ENCODE data around the gene SLC25A21. TPM values are rescaled to one million over a fixed set of nuclear protein-coding genes. Genes with fewer than 3 reads are reported as not detected.

Gene SLC25A21
- polyA plus RNA-seq, 1 experiment = 1.5 TPM

DNA sequence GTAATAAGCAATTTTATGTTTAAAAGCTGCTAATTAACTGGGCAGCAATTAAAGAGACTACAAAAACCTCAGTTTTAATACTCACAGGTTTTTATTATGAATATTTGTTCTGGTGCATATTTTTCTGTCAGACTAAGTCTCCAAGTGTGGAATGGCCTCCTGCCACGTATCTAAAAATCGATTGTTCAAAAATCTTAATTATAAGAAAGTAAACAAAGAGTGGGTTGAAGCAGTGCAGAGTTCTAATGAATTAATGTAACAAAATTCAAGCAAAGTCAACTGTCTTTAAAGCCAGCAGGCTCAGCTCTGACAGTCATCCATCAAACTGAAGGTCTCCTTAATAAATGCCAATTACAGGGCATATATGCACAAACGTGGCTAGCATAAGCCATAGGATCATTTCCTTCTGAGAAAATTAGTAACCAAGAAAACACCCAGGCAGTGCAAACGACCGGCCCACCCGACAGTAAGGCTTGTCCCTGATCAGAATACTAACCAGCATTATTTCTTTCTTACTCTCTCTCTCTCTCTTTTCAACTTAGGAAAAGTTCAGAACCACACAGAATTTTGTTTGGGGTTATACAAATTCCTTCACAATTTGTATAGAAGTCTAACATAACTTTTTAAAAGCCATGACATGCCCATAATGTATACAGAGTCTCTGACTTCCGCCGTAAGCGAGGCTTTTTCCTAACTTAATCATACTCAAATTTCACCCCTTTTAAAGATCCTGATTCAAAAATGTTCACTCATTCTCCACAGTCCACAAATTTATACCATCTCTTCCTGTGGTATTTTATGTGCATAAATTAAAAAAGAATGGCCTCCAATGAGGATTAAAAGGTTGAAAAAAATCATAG is 83.8 kb downstream of the SLC25A21 start:
- TF ChIP-seq, protein P1, sequence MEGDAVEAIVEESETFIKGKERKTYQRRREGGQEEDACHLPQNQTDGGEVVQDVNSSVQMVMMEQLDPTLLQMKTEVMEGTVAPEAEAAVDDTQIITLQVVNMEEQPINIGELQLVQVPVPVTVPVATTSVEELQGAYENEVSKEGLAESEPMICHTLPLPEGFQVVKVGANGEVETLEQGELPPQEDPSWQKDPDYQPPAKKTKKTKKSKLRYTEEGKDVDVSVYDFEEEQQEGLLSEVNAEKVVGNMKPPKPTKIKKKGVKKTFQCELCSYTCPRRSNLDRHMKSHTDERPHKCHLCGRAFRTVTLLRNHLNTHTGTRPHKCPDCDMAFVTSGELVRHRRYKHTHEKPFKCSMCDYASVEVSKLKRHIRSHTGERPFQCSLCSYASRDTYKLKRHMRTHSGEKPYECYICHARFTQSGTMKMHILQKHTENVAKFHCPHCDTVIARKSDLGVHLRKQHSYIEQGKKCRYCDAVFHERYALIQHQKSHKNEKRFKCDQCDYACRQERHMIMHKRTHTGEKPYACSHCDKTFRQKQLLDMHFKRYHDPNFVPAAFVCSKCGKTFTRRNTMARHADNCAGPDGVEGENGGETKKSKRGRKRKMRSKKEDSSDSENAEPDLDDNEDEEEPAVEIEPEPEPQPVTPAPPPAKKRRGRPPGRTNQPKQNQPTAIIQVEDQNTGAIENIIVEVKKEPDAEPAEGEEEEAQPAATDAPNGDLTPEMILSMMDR (IDR thresholded peaks at IDR 0.05; ENCODE audit: low read depth, low read length) = no peak
- H3K27me3 ChIP-seq (ENCODE audit: control insufficient read depth, insufficient read depth, low read length) = no peaks in the 10 kb centered on the region
- H3K9me3 ChIP-seq (ENCODE audit: control insufficient read depth, insufficient read depth, low read length) = no peaks in the 10 kb centered on the region
- ChIA-PET CTCF (interaction anchor here (1.1 to 2.1 kb wide), 4 partner anchors 29 to 62 kb away, joined by 4 to 7 read pairs (median 5); no protein-coding TSS in a partner anchor), POLR2A (no interaction called here)
- no peak overlapping the region for H3K27ac ChIP-seq (ENCODE audit: low read depth, low read length)
- H3K4me3 ChIP-seq (ENCODE audit: low read depth, low read length) = no peak overlapping the region
- DNase-seq (ENCODE audit: low read depth, low spot score) = no peak

DNA sequence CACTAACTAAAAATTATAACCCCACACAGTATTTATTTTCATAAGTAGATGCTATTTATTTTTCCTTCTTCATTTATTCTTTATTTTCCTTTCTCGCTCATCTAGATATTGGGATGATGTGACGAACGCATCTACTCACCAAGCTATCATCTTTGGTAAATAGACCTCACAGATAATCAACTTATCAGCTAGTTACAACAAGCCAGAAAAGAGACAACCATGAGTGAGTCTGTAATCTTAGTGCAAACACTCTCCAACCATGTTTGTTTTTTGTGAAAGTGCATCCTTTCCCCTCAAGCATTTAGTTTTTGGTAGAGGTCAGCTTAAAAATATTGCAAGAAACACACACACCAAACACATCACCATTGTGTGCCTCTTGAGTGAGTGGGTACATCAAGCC is 84.9 kb downstream of the SLC25A21 start:
- Histone ChIP-seq H3K27ac (ENCODE audit: low read depth, low read length) (no peak overlapping the region), H3K27me3 (ENCODE audit: control insufficient read depth, insufficient read depth, low read length) (no peaks in the 10 kb centered on the region), H3K9me3 (ENCODE audit: control insufficient read depth, insufficient read depth, low read length) (no peaks in the 10 kb centered on the region), H3K4me3 (ENCODE audit: low read depth, low read length) (no peak overlapping the region)
- ChIA-PET CTCF (interaction anchor here (1.2 to 1.4 kb wide), 2 partner anchors 30 to 62 kb away, joined by 4 to 5 read pairs; no protein-coding TSS in a partner anchor), POLR2A (no interaction called here)
- no peak for DNase-seq (ENCODE audit: low read depth, low spot score)
- TF ChIP-seq, protein P1 (IDR thresholded peaks at IDR 0.05; ENCODE audit: low read depth, low read length) = no peak

DNA sequence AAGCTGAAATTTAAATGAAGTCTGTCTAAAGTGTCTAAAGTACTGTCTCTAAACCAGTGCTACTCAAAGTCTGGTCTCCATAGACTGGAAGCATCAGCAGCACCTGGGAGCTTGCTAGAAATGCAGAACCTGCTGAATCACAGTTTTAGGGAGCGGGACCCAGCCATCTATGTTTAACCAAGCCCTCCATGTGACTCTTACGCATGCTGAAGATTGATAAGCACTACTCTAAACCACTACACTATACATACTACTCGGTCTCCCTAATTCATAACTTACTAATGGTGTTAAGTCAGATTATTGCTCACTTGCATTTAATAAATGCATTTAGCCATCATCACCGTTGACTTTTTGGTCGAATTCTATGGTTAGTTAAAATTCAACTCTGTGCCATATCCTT is 88.8 kb downstream of the SLC25A21 start:
- Histone ChIP-seq H3K9me3 (ENCODE audit: control insufficient read depth, insufficient read depth, low read length) (no peaks in the 10 kb centered on the region), H3K4me3 (ENCODE audit: low read depth, low read length) (no peak overlapping the region), H3K27ac (ENCODE audit: low read depth, low read length) (no peak overlapping the region), H3K27me3 (ENCODE audit: control insufficient read depth, insufficient read depth, low read length) (no peaks in the 10 kb centered on the region)
- TF ChIP-seq, protein P1 (IDR thresholded peaks at IDR 0.05; ENCODE audit: low read depth, low read length) = no peak
- ChIA-PET POLR2A (no interaction called here), CTCF (no interaction called here)
- DNase-seq (ENCODE audit: low read depth, low spot score) = no peak

DNA sequence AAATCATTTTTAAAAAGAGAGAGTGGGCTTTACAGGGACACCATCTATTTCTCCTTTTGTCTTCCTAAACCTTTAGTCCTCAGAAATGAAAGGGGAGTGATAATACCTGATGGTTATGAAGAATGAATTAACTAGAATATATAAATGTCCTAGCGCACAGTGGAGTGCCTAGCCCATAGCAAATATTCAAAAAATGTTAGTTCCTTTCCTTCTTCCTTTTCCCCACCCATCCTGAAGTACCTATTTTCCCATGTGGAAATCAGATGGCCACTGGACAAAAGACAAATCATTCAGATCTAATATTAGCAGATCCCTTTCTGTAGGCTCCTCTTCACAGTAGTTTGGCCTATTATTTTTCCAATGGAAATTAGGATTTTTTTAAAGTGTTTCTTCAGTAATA is 90.0 kb downstream of the SLC25A21 start:
- H3K9me3 ChIP-seq (ENCODE audit: control insufficient read depth, insufficient read depth, low read length) = no peaks in the 10 kb centered on the region
- TF ChIP-seq, protein P1 (IDR thresholded peaks at IDR 0.05; ENCODE audit: low read depth, low read length) = no peak
- H3K27me3 ChIP-seq (ENCODE audit: control insufficient read depth, insufficient read depth, low read length) = no peaks in the 10 kb centered on the region
- no peak overlapping the region for H3K27ac ChIP-seq (ENCODE audit: low read depth, low read length)
- CTCF ChIA-PET = no interaction called here
- H3K4me3 ChIP-seq (ENCODE audit: low read depth, low read length) = no peak overlapping the region
- POLR2A ChIA-PET = no interaction called here
- no peak for DNase-seq (ENCODE audit: low read depth, low spot score)

DNA sequence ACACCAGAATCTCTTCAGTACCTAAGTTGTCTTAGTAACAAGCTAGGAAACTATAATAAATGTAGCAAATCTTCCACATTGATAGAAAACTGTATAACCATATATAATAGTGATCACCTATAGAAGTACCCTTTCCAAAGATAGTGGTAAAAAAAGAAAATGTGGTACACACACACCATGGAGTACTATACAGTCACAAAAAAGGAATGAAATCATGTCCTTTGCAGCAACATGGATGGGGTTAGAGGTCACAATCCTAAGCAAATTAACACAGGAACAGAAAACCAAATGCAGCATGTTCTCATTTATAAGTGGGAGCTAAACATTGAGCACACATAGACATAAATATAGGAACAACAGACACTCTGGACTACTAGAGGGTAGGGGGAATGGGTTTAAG is 90.5 kb downstream of the SLC25A21 start:
- H3K9me3 ChIP-seq (ENCODE audit: control insufficient read depth, insufficient read depth, low read length) = no peaks in the 10 kb centered on the region
- TF ChIP-seq, protein P1 (IDR thresholded peaks at IDR 0.05; ENCODE audit: low read depth, low read length) = no peak
- no peaks in the 10 kb centered on the region for H3K27me3 ChIP-seq (ENCODE audit: control insufficient read depth, insufficient read depth, low read length)
- POLR2A ChIA-PET = no interaction called here
- H3K27ac ChIP-seq (ENCODE audit: low read depth, low read length) = no peak overlapping the region
- CTCF ChIA-PET = no interaction called here
- no peak overlapping the region for H3K4me3 ChIP-seq (ENCODE audit: low read depth, low read length)
- no peak for DNase-seq (ENCODE audit: low read depth, low spot score)
